GM21786 (cell line): ENCODE data around the gene CLDN5.

Experiments used
- ATAC-seq: cut with Tn5 transposase; IDR thresholded peaks from one replicate; pipeline ENCODE4 v1.9.1; 2021; ENCODE audit not compliant: unreplicated experiment

The CLDN5 gene

DNA sequence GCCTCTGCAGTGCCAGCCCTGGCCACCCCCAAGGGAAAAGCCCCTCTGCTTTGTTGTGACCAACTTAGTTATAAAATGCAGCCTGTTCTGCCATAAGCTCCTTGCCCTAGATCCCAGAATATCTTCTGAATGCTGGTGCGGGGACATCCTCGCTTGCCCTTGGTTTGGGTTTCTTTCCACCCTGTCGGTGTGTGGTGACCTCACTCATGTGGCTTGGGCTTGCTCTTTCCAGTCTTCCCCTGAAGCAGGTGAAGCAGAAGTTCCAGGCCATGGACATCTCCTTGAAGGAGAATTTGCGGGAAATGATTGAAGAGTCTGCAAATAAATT lies 16.7 kb downstream of the CLDN5 start:
- no peak for ATAC-seq

- no peak for ATAC-seq
Observed at GRCh38 chr22:19506212-19506611, 18.0 kb downstream of the CLDN5 start.

DNA sequence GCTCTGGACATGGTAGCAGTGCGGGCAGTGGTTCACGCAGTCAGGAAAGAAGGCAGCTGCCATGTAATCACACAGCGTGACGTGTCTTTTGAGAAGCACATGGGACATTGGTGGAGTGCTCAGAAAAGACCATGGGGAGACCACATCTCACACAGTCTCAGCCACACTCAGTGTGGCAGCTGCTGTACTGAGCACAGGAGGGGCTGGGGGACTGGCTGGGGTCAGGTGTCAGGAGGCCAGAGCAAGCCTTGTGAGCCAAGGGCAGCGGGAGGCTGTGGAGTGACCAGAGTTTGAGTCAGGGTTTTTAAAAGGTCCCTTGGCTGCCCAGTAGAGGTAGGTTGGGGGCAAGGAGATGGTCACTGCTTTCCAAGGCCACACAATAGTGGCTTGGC lies 18.5 kb downstream of the CLDN5 start:
- no peak for ATAC-seq

GRCh38 chr22:19504900-19505734 lies 19.1 kb downstream of the CLDN5 start:
- no peak for ATAC-seq

DNA sequence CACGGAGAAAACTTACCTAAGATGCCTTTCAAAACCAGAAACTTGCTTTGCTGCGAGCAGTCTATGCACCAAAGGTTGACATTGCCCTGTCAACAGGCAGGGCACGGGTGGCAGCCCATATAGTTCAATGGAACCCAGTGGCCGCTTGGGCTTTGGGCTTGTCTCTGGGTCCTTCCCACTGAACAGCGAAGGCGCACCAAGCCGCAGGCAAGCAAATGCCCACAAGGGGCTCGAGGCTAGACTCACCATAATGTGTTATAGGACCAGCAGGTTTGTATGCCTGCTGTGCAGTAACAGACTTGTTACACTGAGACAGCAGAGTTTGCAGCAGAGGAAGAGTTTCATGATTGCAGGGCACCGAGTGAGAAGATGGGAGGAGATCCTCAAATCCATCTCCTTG lies 20.3 kb downstream of the CLDN5 start:
- ATAC-seq = no peak

DNA sequence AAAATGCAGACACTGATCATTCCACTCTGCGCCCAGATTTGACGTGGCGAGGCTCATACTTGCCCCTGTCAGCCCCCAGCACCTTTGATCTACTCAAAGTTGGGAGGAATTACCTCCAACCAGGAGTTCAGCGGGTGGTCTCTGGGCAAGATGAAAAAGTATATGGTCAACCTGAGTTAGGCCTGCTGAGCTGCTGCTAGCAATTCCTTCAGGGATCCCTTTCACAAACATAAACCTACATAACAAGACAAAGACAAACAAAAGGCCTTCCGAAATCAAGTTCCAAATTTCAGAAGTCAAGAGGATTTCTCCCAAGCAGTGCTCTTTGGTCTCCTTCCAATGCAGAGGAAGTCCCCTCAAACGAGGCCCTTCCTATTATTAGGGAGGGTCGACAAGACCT lies 20.8 kb downstream of the CLDN5 start:
- no peak for ATAC-seq

- no peak for ATAC-seq
Observed at GRCh38 chr22:19501897-19502447, 22.2 kb downstream of the CLDN5 start.

- ATAC-seq = no peak
Observed at GRCh38 chr22:19499880-19500242, 24.3 kb downstream of the CLDN5 start.

DNA sequence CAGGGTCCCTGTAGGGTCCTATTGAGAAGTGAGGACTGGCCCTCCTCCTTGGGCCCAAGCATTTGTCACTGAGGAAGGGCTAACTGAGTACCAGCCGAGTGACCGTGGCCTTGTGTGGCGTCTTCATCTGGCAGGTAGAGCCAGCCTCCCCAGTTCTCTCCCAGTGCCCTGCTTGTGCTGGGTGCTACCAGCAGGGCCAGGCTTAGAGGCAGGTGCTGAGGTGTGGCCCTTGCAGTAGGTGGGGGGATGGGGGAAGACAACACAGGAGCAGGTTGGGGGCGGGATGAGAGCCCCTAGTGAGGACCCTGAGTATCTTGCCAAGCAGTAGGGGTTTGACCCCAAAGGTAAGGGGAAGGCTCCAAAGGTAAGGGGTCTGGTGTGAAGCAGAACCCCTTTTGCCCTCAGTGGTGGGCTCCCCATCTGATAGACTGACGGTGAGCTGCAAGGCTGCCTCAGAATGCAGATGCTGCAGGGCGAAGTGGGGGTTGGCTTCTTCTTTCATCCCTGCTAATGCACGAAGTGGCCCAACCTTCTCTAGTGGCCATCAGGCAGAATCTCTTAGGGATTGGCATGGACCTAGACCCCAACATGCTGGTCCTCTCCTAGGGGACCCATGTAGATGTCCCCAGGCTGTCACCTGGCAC lies 24.9 kb downstream of the CLDN5 start:
- ATAC-seq = no peak

DNA sequence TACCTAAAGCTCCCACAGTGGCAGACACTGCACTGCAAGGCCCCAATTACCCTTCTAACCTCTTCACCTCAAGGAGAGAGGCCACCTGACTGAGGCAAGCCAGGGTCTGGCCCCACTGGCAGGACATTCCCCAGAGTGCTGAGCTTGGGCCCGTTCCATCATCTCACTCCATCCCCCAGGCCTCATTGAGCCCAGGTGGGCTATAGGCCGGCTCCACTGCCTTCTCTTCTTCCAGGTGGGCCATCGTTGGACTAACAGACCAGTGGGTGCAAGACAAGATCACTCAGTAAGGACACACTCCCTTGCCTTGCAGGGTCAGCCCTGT lies 25.4 kb downstream of the CLDN5 start:
- ATAC-seq = no peak

GRCh38 chr22:19498154-19498865 lies 25.9 kb downstream of the CLDN5 start:
- no peak for ATAC-seq

GRCh38 chr22:19497245-19497644 lies 27.0 kb downstream of the CLDN5 start:
- ATAC-seq = no peak

GRCh38 chr22:19496324-19496630 lies 27.9 kb downstream of the CLDN5 start:
- no peak for ATAC-seq

GRCh38 chr22:19495562-19496323 lies 28.5 kb downstream of the CLDN5 start:
- no peak for ATAC-seq

DNA sequence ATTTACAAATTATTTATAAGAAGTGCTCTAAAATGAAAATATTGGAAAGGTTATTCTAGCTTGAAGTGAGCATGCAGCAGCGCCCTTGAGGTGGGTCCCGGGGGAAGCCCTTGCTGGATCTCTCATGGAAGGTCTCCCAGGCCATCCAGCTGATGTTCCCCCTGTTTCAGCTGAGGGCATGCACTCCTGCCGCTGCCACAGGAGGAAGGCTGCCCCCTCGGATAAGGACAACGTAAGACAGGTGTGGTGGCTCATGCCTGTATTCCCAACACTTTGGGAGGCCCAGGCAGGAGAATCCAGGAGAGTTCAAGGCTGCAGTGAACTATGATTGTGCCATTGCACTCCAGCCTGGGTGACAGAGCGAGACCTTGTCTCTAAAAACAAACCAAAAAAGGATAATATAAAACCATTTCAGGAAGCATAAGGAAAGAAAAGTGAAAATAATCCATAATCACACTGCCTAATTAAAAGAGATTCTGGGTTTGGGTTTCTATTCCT lies 29.5 kb downstream of the CLDN5 start:
- ATAC-seq = no peak

DNA sequence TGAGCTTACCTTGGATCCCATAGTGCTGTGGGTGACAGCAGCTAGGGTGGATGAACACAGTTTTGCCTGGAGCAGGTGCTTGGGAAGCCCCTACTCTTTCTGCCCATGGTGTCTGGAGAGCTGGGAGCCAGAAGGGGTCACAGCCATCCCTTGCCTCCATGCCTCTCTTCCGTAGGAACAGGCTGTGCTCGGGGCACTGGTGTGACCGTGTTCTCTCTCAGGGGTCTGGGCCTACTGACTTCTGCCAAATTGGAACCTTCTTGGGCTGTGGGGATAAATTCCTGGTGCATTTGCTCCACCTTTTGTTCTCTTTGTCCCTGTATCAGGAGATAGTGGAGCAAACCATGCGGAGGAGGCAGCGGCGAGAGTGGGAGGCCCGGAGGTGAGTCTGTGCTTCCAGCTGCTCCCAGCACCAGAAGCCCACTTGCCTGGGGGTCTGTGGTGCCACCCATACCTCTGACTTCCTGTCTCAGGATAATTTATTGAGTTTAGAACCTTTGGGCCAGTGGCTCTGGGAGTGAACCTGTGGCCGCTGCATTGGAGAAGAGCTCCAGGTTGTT lies 30.1 kb downstream of the CLDN5 start:
- ATAC-seq = no peak

- no peak for ATAC-seq
Observed at GRCh38 chr22:19492504-19493174, 31.6 kb downstream of the CLDN5 start.

GRCh38 chr22:19490628-19491230 lies 33.5 kb downstream of the CLDN5 start:
- ATAC-seq = no peak

- no peak for ATAC-seq
Observed at GRCh38 chr22:19488884-19489843, 35.0 kb downstream of the CLDN5 start.
